ENCODE data around the gene CALY.
"Not testable (repeated sequence)": the region's sequence is repeated elsewhere in the genome, so short reads cannot be mapped to it uniquely, and the experiment has no call there.

The CALY gene

GRCh38 chr10:133367461-133367860, 30.8 kb upstream of the CALY start:
- H3K4me3 ChIP-seq (ENCODE audit: low read depth, low read length); DNase-seq (ENCODE audit: low read depth): not testable (repeated sequence)

- no peak for DNase-seq (ENCODE audit: low read depth)
- no peak overlapping the region for H3K4me3 ChIP-seq (ENCODE audit: low read depth, low read length)
Measured at GRCh38 chr10:133366751-133367150, 30.1 kb upstream of the CALY start.

- H3K4me3 ChIP-seq (ENCODE audit: low read depth, low read length): no peak overlapping the region
- no peak for DNase-seq (ENCODE audit: low read depth)
Measured at GRCh38 chr10:133366130-133366478, 29.4 kb upstream of the CALY start.

GRCh38 chr10:133365461-133366129, 28.9 kb upstream of the CALY start:
- no peak overlapping the region for H3K4me3 ChIP-seq (ENCODE audit: low read depth, low read length)
- no peak for DNase-seq (ENCODE audit: low read depth)

- DNase-seq (ENCODE audit: low read depth): no peak
- H3K4me3 ChIP-seq (ENCODE audit: low read depth, low read length): no peak overlapping the region
Measured at GRCh38 chr10:133364645-133365431, 28.1 kb upstream of the CALY start.

GRCh38 chr10:133362846-133363245, 26.1 kb upstream of the CALY start:
- DNase-seq (ENCODE audit: low read depth): no peak
- no peak overlapping the region for H3K4me3 ChIP-seq (ENCODE audit: low read depth, low read length)

GRCh38 chr10:133361773-133362441, 25.2 kb upstream of the CALY start:
- DNase-seq (ENCODE audit: low read depth): no peak
- no peak overlapping the region for H3K4me3 ChIP-seq (ENCODE audit: low read depth, low read length)

GRCh38 chr10:133361227-133361626, 24.5 kb upstream of the CALY start:
- DNase-seq (ENCODE audit: low read depth): no peak
- no peak overlapping the region for H3K4me3 ChIP-seq (ENCODE audit: low read depth, low read length)

- no peak for DNase-seq (ENCODE audit: low read depth)
- H3K4me3 ChIP-seq (ENCODE audit: low read depth, low read length): no peak overlapping the region
Measured at GRCh38 chr10:133359972-133360610, 23.4 kb upstream of the CALY start.

GRCh38 chr10:133359554-133359971, 22.9 kb upstream of the CALY start:
- no peak overlapping the region for H3K4me3 ChIP-seq (ENCODE audit: low read depth, low read length)
- DNase-seq (ENCODE audit: low read depth): no peak

GRCh38 chr10:133358925-133359310, 22.2 kb upstream of the CALY start:
- DNase-seq (ENCODE audit: low read depth): no peak
- H3K4me3 ChIP-seq (ENCODE audit: low read depth, low read length): no peak overlapping the region

- DNase-seq (ENCODE audit: low read depth): no peak
- no peak overlapping the region for H3K4me3 ChIP-seq (ENCODE audit: low read depth, low read length)
Measured at GRCh38 chr10:133358162-133358924, 21.6 kb upstream of the CALY start.

- peak; percentile 21 for DNase-seq (ENCODE audit: low read depth)
Measured at GRCh38 chr10:133357285-133358161, 20.8 kb upstream of the CALY start, which contains the start of gene FUOM. FUOM (minus strand) TSS chr10:133358019; CDS start chr10:133358007, 12 bp downstream.

GRCh38 chr10:133356549-133357284, 20.0 kb upstream of the CALY start:
- peak overlapping the region; percentile 60 for H3K4me3 ChIP-seq (ENCODE audit: low read depth, low read length)
- no peak for DNase-seq (ENCODE audit: low read depth)

More at GRCh38 chr10:133357285-133358161, 20.8 kb upstream of the CALY start, which contains the start of gene FUOM:
- H3K4me3 ChIP-seq (ENCODE audit: low read depth, low read length): peak within 1 kb of the TSS; percentile 60

GRCh38 chr10:133355991-133356390, 19.3 kb upstream of the CALY start:
- DNase-seq (ENCODE audit: low read depth): no peak
- no peak overlapping the region for H3K4me3 ChIP-seq (ENCODE audit: low read depth, low read length)

- no peak for DNase-seq (ENCODE audit: low read depth)
- H3K4me3 ChIP-seq (ENCODE audit: low read depth, low read length): no peak overlapping the region
Measured at GRCh38 chr10:133355266-133355665, 18.6 kb upstream of the CALY start.

GRCh38 chr10:133354672-133355240, 18.1 kb upstream of the CALY start:
- DNase-seq (ENCODE audit: low read depth): no peak
- H3K4me3 ChIP-seq (ENCODE audit: low read depth, low read length): no peak overlapping the region
